Measurements from ENCODE around the gene JCAD.
"Not testable (repeated sequence)": the region's sequence is repeated elsewhere in the genome, so short reads cannot be mapped to it uniquely, and the experiment has no call there.

JCAD gene

GRCh38 chr10:30043476-30044270 lies 15.7 kb downstream of the JCAD start:
- no peak for DNase-seq

- no peak for DNase-seq
Observed at GRCh38 chr10:30042820-30043219, 16.6 kb downstream of the JCAD start.

DNA sequence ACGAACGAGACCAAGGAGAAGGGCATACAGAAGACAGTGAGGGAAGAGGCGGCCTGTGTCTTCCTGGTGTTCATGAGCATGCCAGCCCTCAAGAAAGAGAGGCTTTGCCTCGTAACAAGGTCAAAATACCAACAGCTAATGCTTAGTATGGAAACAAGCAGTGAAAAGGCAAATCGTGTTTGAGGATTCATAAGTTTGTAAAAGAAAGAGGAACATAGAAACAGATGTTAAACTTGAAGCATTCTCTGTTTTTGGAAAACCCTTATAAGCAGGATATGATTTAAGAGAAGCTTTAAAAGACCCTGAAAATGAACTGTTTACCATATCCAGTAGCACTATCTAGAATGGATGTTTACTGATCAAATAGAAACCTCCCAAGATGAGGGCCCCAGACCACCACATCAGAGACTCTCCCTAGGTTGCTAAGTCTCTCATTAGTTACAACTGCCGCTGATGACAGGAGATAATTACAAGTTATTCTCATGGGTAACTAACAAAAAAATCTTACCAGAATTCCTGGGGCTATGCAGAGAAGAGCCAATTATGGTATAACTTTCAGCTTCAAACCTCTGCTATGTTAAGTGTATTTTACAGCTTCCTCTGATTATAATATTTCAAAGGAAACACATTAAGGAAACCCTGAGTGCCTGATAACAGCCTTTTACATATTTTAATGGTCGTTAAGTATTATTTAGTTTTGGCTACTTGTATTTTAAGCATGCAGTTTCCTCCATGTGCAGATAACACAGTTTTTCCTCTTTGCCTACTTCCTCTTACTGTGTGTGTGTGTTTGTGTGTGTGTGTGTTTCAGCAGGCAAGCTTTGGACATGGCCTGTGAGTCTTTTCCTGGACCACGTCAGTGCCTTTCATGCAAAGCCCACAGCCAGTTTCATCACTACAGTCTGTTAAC lies 17.9 kb downstream of the JCAD start:
- no peak for DNase-seq

GRCh38 chr10:30040597-30040996 lies 18.8 kb downstream of the JCAD start:
- DNase-seq: no peak

DNA sequence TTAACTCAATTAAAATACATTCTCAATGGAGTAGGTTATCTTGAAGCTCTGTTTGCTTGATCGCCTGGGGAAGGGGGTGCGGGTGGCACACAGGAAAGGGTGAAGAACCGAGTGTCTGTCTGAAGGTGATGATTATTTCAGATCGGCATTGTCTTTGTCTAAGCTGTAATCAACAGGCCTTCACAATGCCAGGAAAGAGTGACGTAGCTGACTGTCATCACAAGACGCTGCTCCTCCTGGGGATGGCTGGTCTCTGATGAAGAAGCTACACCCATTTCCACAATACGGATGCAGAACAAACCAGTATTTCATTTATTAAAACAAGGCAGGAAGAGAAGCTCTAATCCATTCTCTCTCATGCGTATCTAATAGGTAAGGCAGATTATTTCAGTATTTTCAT lies 19.4 kb downstream of the JCAD start:
- no peak for DNase-seq

- DNase-seq: no peak
Observed at GRCh38 chr10:30039567-30039966, 19.8 kb downstream of the JCAD start.

- no peak for DNase-seq
Observed at GRCh38 chr10:30038781-30039536, 20.4 kb downstream of the JCAD start.

- DNase-seq: no peak
Observed at GRCh38 chr10:30037620-30038336, 21.6 kb downstream of the JCAD start.

DNA sequence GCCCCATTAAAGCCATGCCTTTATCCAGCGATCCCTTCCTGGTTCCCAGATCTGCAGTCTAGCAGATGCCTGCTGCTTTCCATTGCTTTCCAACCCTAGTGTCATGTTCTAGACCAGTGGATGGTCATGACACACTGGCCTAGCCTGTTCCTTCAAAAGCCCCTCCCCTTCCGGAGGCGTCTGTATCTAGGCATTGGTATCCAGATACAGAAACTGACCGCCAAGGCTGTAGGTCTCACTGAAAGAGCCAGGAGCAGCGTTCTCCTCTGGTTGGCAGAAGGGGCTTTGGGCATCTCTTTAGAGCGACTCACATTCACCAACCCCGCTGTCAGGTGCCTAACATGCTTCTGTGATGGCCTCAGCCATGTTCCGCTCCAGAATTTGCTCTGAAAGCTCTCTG lies 22.6 kb downstream of the JCAD start:
- DNase-seq: no peak

DNA sequence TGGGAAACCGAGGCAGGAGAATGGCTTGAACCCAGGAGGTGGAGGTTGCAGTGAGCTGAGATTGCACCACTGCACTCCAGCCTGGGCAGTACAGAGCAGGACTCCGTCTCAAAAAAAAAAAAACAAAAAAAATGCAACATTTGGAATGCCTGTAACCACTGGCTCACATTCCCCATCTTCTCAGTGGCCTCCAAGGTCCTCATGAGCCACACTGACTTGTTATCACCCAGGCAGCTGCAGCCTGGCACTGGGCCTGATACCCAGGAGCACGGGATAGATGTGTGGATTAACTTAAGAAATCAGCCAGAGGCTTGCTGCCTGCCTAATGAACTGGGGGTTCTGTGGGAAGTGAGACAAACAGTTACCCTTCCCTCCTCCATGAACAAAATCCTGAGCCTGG lies 23.0 kb downstream of the JCAD start:
- no peak for DNase-seq

DNA sequence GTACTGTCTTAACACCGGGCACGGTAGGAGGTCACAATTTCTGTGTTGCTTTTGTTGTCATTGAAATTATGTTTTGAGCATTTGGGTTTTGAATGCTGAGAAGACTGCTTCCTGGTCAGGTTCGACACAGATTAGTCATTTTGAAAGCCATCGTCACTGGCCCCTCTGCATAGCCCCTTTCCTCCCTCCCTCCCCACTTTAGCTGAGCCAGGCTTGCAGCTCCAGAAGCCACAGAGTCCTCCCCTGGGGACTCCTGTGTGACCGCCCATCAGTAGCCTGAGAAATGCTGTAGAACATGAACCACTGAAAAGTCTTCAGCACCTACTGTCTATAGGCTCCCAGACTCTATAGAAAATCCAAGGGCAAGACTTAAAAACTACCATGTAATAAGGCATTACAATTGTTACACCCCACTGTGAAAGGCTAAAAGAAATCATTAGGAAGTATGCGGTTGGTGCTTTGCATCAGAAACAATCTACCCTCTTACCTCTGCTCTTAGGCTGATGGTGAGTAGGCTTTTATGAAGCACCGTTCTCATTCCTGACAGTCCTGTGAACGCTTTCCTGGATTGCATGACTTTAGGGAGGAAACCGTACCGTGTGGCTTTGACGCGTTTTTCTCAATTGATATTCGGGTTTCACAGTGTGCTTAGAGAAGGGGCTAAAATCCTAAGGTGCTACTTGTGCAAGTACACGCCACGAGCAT lies 24.8 kb downstream of the JCAD start:
- no peak for DNase-seq

DNA sequence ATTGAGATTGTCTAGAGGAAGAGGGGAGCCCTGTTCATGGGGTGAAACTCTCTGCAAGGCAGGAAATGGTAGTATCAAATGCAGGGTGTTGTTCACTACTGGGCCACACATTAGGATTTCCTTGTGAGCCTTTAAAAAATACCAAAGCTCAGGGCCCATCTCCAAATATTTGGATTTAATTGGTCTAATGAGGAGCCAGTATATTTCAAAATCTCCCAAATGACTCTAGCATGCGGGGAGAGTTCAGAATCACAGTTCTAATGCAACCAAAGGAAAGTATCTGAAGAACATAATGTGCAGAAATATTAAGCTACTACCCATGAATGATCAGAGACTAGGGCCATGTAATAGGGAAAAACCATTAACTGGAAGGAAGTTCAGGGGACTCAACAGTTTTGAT lies 27.3 kb downstream of the JCAD start:
- no peak for DNase-seq

- no peak for DNase-seq
Observed at GRCh38 chr10:30029872-30030256, 29.5 kb downstream of the JCAD start.

DNA sequence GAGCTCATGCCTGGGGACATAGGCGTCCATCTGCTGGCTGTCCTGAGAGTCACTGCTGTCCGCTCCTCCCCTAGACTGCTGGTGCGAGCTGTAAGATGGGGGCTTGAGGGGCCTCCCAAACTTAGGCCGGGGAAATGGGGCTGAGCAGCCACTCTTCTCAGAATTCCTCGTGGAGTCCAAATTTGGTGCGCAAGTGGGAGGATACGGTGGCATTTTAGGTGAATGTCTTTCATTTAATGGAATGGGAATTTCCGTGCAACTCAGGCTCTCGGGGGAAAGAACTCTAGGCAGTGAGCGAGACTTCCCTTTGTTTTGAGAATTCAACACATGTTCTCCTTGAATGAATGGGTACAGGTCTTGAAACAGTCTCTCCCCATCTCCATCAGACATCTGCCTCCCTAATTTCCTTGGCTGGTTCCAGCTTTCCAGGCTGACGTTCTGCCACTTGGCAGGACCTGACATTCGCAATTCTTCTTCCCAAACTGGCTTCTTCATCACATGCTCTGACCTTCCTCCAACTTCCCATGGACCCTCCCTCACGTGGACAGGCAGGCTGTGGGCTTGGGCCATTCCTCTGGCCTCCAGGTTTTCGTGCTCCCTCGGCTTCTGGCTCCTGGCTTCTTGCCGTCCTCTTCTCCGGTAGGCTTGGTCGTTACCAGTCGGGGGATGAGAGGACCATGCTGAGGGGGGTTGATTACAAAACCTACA lies 30.1 kb downstream of the JCAD start:
- DNase-seq: no peak

DNA sequence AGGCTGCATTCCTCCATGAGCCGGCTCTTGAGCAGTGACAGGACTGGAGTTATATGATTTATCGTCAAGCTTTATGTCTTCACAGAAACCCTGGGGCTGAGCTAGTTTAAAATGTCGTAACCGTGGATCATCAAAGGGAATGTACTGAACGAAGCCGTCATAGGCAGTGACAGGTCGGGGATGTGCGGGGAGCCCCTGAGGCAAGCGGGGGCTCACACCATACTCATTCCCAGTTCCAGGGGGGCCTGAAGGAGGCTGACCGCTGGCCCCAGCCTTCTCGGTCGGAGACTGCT lies 30.7 kb downstream of the JCAD start:
- no peak for DNase-seq

GRCh38 chr10:30028006-30028737 lies 31.2 kb downstream of the JCAD start:
- peak; percentile 15 for DNase-seq

GRCh38 chr10:30027057-30028005 lies 32.1 kb downstream of the JCAD start:
- peak; percentile 87 for DNase-seq

DNA sequence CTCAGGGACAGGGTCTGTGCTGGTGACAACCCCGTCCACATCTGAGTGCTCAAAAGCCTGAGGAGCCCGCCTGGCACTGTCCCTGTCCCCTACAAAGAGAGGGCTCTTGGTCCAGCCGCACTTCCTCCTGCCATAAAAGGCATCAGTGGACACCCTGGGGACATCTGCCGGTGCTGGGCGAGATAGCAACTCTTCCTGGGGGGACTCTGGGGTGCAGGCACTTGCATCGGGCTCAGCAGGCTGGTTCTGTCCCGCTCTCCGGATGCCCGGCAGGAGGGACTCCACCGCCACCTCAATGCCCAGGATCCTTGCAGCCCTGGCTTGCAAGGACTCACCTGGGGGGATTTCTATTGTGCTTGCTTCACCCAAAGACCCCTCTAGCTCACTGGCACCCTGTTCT lies 32.8 kb downstream of the JCAD start:
- peak; percentile 2 for DNase-seq

DNA sequence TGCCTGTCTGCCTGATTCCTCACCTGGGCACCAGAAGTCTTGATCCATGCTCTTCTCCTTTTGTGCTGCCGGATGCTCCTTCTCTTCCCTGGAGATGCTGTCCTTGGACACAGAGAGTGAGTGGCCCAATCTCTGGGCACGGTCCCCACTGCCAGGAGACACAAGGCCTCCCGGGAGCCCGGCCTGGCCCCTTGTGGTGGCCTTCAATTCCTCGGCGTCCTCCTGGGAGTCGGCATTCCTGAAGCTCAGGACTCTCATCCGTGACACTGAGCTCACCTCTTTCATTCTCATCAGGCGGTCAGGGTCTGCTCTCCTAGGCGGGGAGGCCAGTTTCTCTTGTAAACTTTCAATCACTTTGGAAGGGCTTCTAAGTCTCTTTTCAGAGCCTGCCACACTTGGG lies 33.3 kb downstream of the JCAD start:
- no peak for DNase-seq

GRCh38 chr10:30025428-30025827 lies 34.0 kb downstream of the JCAD start:
- DNase-seq: not testable (repeated sequence)
